H1 (cell line): ENCODE data around the gene ADCYAP1. TPM values are rescaled to one million over a fixed set of nuclear protein-coding genes. Genes with fewer than 3 reads are reported as not detected.

Experiments used
- CTCF ChIA-PET: fragments of 300-600 bp; sonication (Branson Sonifier 250); formaldehyde crosslinking; loops from one replicate; lab custom pipeline; 2021; ENCODE audit not compliant: partially characterized antibody; lab: Charles Lee
- POLR2A ChIA-PET: fragments of 300-600 bp; sonication (Branson Sonifier 250); formaldehyde crosslinking; loops from one replicate; lab custom pipeline; 2021; ENCODE audit warnings: inconsistent platforms; ENCODE audit not compliant: partially characterized antibody; lab: Charles Lee
- DNase-seq, 2 experiments: peaks; one replicate each; pipeline versions ENCODE4 v3.0.0 to v3.0.0-alpha.2; 2010 to 2022; ENCODE audit warnings: low spot score in 2 of 2, low read depth in 1 of 2, mixed read lengths in 1 of 2
- FAIRE-seq: peaks from 2 replicates; lab custom pipeline; 2011; peaks lifted over from hg19 to GRCh38; lab: Jason Lieb, UNC
- H2AFZ ChIP-seq: 2 replicates; pipeline ENCODE4 v1.8.1; 2012; ENCODE audit warnings: low read length, inconsistent platforms
- H2AK5ac ChIP-seq: 2 replicates; pipeline ENCODE4 v1.6.1; 2013; ENCODE audit warnings: low read depth, low read length
- H2BK120ac ChIP-seq: replicated peaks from 2 replicates; pipeline ENCODE3; 2013; ENCODE audit warnings: low read depth, low read length, inconsistent platforms
- H2BK12ac ChIP-seq: 2 replicates; pipeline ENCODE4 v1.6.1; 2013; ENCODE audit warnings: low read depth, low read length
- H2BK15ac ChIP-seq: 2 replicates; pipeline ENCODE4 v1.6.1; 2013; ENCODE audit warnings: low read length
- H2BK20ac ChIP-seq: 2 replicates; pipeline ENCODE4 v1.6.1; 2013; ENCODE audit warnings: low read length
- H2BK5ac ChIP-seq: 2 replicates; pipeline ENCODE4 v1.6.1; 2013; ENCODE audit warnings: low read depth, low read length
- H3K14ac ChIP-seq: 2 replicates; pipeline ENCODE4 v1.6.1; 2013; ENCODE audit warnings: inconsistent platforms; ENCODE audit not compliant: insufficient read length
- H3K18ac ChIP-seq: 2 replicates; pipeline ENCODE4 v1.6.1; 2013; ENCODE audit warnings: low read length; ENCODE audit errors: extremely low read depth
- H3K23ac ChIP-seq: 2 replicates; pipeline ENCODE4 v1.6.1; 2013; ENCODE audit warnings: inconsistent platforms; ENCODE audit not compliant: insufficient read length
- H3K23me2 ChIP-seq: 2 replicates; pipeline ENCODE4 v1.6.1; 2013; ENCODE audit warnings: low read depth, low read length
- H3K27ac ChIP-seq: 2 replicates; pipeline ENCODE4 v1.6.1; 2011; ENCODE audit warnings: low read depth, low read length, inconsistent platforms
- H3K27me3 ChIP-seq, 4 experiments: replicated peaks in 1 of 4; 1 replicate in 1 of 4; 2 replicates in 3 of 4; pipeline versions ENCODE4 v1.6.1 to v1.8.1; 2011 to 2013; ENCODE audit warnings: low read length in 3 of 4, mild to moderate bottlenecking in 3 of 4, inconsistent platforms in 2 of 4, mixed read lengths in 2 of 4, moderate library complexity in 1 of 4; ENCODE audit not compliant: control insufficient read depth in 3 of 4, insufficient read depth in 3 of 4; ENCODE audit errors: extremely low read depth in 1 of 4
- H3K36me3 ChIP-seq, 4 experiments: 2 replicates each; pipeline versions ENCODE4 v1.6.1 to v1.8.1; 2011 to 2013; ENCODE audit warnings: mild to moderate bottlenecking in 4 of 4, low read length in 3 of 4, moderate library complexity in 2 of 4, control low read depth in 1 of 4, inconsistent platforms in 1 of 4; ENCODE audit not compliant: insufficient read depth in 4 of 4, control insufficient read depth in 2 of 4
- H3K4ac ChIP-seq: replicated peaks from 2 replicates; pipeline ENCODE3; 2013; ENCODE audit warnings: low read length, low read depth, mixed read lengths, inconsistent platforms; ENCODE audit not compliant: insufficient read length
- H3K4me1 ChIP-seq, 4 experiments: replicated peaks in 1 of 4; 1 replicate in 1 of 4; 2 replicates in 3 of 4; pipeline versions ENCODE4 v1.6.1 to v1.8.1; 2011 to 2013; ENCODE audit warnings: low read length in 3 of 4, inconsistent platforms in 2 of 4, mixed read lengths in 1 of 4; ENCODE audit not compliant: insufficient read depth in 4 of 4, control insufficient read depth in 3 of 4
- H3K4me2 ChIP-seq, 2 experiments: 2 replicates each; pipeline versions ENCODE4 v1.6.1 to v1.8.1; 2011 to 2013; ENCODE audit warnings: low read depth in 2 of 2, low read length in 2 of 2, control low read depth in 1 of 2, inconsistent platforms in 1 of 2, mild to moderate bottlenecking in 1 of 2; ENCODE audit not compliant: insufficient read depth in 1 of 2
- H3K4me3 ChIP-seq, 4 experiments: fragments of 200-600, 300-600 bp in 1 of 4; sonication (generic), shearing (Covaris generic), sonication (Bioruptor Twin) in 1 of 4; 2 replicates each; pipeline versions ENCODE4 v1.5.1 to v1.8.1; 2011 to 2016; ENCODE audit warnings: low read length in 4 of 4, low read depth in 3 of 4, control low read depth in 2 of 4, inconsistent platforms in 2 of 4, mild to moderate bottlenecking in 2 of 4, mixed read lengths in 1 of 4, moderate library complexity in 1 of 4; ENCODE audit not compliant: insufficient read depth in 2 of 4; ENCODE audit errors: extremely low read depth in 1 of 4
- H3K56ac ChIP-seq: replicated peaks from 2 replicates; pipeline ENCODE3; 2013; ENCODE audit warnings: low read depth, mild to moderate bottlenecking, mixed read lengths, low read length, inconsistent platforms; ENCODE audit not compliant: insufficient read length
- H3K79me1 ChIP-seq: 2 replicates; pipeline ENCODE4 v1.6.1; 2013; ENCODE audit warnings: low read depth, low read length, control low read depth
- H3K79me2 ChIP-seq, 2 experiments: 2 replicates each; pipeline versions ENCODE4 v1.6.1 to v1.8.1; 2012 to 2013; ENCODE audit warnings: low read length in 2 of 2, mild to moderate bottlenecking in 2 of 2, inconsistent platforms in 1 of 2; ENCODE audit not compliant: insufficient read depth in 2 of 2, control insufficient read depth in 1 of 2
- H3K9ac ChIP-seq, 4 experiments: replicated peaks in 1 of 4; 1 replicate in 1 of 4; 2 replicates in 3 of 4; pipeline versions ENCODE4 v1.6.1 to v1.8.1; 2011 to 2013; ENCODE audit warnings: low read depth in 3 of 4, low read length in 3 of 4, control low read depth in 2 of 4, mild to moderate bottlenecking in 2 of 4, moderate library complexity in 2 of 4, inconsistent platforms in 1 of 4; ENCODE audit errors: extremely low read depth in 1 of 4
- H3K9me3 ChIP-seq, 2 experiments: 2 replicates each; pipeline versions ENCODE4 v1.6.1 to v1.8.1; 2012 to 2013; ENCODE audit warnings: mild to moderate bottlenecking in 2 of 2, moderate library complexity in 2 of 2, control low read depth in 1 of 2, inconsistent platforms in 1 of 2, low read depth in 1 of 2, low read length in 1 of 2, mixed read lengths in 1 of 2; ENCODE audit not compliant: insufficient read depth in 2 of 2
- H4K20me1 ChIP-seq, 2 experiments: replicated peaks in 1 of 2; 2 replicates each; pipeline versions ENCODE3 to v1.8.1; 2011 to 2013; ENCODE audit warnings: inconsistent platforms in 2 of 2, low read length in 2 of 2, mild to moderate bottlenecking in 1 of 2; ENCODE audit not compliant: insufficient read depth in 2 of 2, control insufficient read depth in 1 of 2
- H4K5ac ChIP-seq: 2 replicates; pipeline ENCODE4 v1.6.1; 2013; ENCODE audit warnings: low read length, low read depth, mixed read lengths, inconsistent platforms; ENCODE audit not compliant: insufficient read length
- H4K8ac ChIP-seq: 2 replicates; pipeline ENCODE4 v1.8.0; 2013; ENCODE audit warnings: mild to moderate bottlenecking, moderate library complexity, low read length, inconsistent platforms; ENCODE audit not compliant: insufficient read depth; ENCODE audit errors: extremely low read depth
- H4K91ac ChIP-seq: replicated peaks from 2 replicates; pipeline ENCODE3; 2013; ENCODE audit warnings: low read length, mixed read lengths, inconsistent platforms; ENCODE audit not compliant: insufficient read length
- CTCF ChIP-seq, 3 experiments: IDR thresholded peaks; 1 replicate in 2 of 3; 2 replicates in 1 of 3; pipeline versions ENCODE4 v1.5.1 to v1.6.1; 2011; ENCODE audit warnings: low read length in 3 of 3, mild to moderate bottlenecking in 3 of 3, inconsistent platforms in 2 of 3, low read depth in 1 of 3, moderate library complexity in 1 of 3; ENCODE audit not compliant: insufficient read depth in 1 of 3; ENCODE audit errors: control extremely low read depth in 1 of 3
- RAD21 ChIP-seq, 2 experiments: IDR thresholded peaks in 1 of 2; conservative IDR thresholded peaks in 1 of 2; 2 replicates each; pipeline ENCODE4 v1.6.1; 2011; ENCODE audit warnings: low read depth in 2 of 2, low read length in 2 of 2, improper control_type of control experiment in 1 of 2, inconsistent platforms in 1 of 2, mild to moderate bottlenecking in 1 of 2, moderate library complexity in 1 of 2
- SIRT6 ChIP-seq: IDR thresholded peaks from one replicate; pipeline ENCODE4 v1.7.1; 2012; ENCODE audit warnings: low read length, inconsistent platforms
- WGBS, 2 experiments: shearing (Covaris generic) in 1 of 2; methylation state at CpG; one replicate each; pipeline versions ENCODE4 v1.1.6 to v1.1.7; 2013 to 2015; ENCODE audit warnings: low lambda C conversion rate in 2 of 2, mixed read lengths in 2 of 2, inconsistent platforms in 1 of 2, low coverage in 1 of 2, missing lambda C conversion rate in 1 of 2; ENCODE audit not compliant: insufficient replicate concordance in 2 of 2, insufficient coverage in 1 of 2, insufficient read length in 1 of 2; ENCODE audit errors: extremely low coverage in 1 of 2, missing lambda C conversion rate in 1 of 2; 5-methylcytosine and 5-hydroxymethylcytosine counted together
- polyA plus RNA-seq, 7 experiments: library from polyadenylated mRNA; depleted of rRNA in 3 of 7; stranded (reverse) in 5 of 7; unstranded in 2 of 7; fragments of >200 nt in 5 of 7; fragments of 200-250 nt in 2 of 7; gene quantifications; 1 replicate in 5 of 7; 2 replicates in 1 of 7; 4 replicates in 1 of 7; pipeline versions ENCODE4 v1.2.1 to v1.2.3, GENCODE V29; 2011 to 2013; ENCODE audit warnings: missing spikeins in 2 of 7, mixed read lengths in 2 of 7
- total RNA-seq: library from RNA; stranded (reverse); fragmentation: NEBNext Ultra II Directional; extraction: Animal tissue kit (Norgen Biotek cat#: 25700); gene quantifications from 2 replicates; pipeline ENCODE4 v1.2.1, GENCODE V29; 2021

The ADCYAP1 gene
- total and polyA plus RNA-seq, 2 of the 8 experiments (the other 6 are each of a cell fraction or from before 2014, with no cell fraction given) = 0.02 TPM; not detected in 1

DNA sequence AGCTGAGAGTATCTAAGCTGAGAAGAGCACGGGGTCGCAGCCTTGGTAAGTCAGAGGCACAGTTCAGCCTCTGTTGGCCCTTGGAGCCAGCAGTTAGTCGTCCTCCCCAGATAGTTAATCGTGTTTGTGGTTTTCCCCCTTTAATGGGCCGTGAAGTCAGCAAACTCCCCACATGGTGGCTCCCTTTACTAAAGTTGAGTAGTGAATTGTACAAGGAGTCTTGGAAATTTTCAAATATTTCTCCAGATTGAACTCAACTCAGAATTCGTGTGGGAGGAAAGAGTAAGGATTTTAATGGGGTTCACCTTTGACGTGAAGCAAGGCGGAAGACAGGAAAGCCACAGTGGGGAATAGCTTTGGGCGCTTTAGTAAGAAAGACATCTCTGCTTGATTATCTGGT, 2.4 kb upstream of the ADCYAP1 start:
- no peak overlapping the region for H2BK5ac ChIP-seq
- ChIA-PET POLR2A (no interaction called here), CTCF (interaction anchor here (0.6 to 1.8 kb wide), 12 partner anchors 16 to 951 kb away, joined by 3 to 9 read pairs (median 4); no protein-coding TSS in a partner anchor)
- H3K18ac ChIP-seq = no peak overlapping the region
- H3K27ac ChIP-seq = no peak overlapping the region
- no peak overlapping the region for H2BK12ac ChIP-seq
- no peak overlapping the region for H4K8ac ChIP-seq
- no peak overlapping the region for H3K56ac ChIP-seq
- FAIRE-seq = no peak
- H2AK5ac ChIP-seq = no peak overlapping the region
- H4K20me1 ChIP-seq = peaks cover 4 to 5% of the 10 kb centered on the region in 2 experiments
- no peak overlapping the region for H4K5ac ChIP-seq
- no peak overlapping the region for H3K9ac ChIP-seq
- no peaks in the 10 kb centered on the region for H3K79me2 ChIP-seq
- H3K36me3 ChIP-seq = peaks cover 0 to 3% (median 0%) of the 10 kb centered on the region in 4 experiments; a peak in 1 of 8 replicates
- no peak overlapping the region for H3K14ac ChIP-seq
- H4K91ac ChIP-seq = no peak overlapping the region
- no peaks in the 10 kb centered on the region for H3K9me3 ChIP-seq
- H2BK15ac ChIP-seq = no peak overlapping the region
- H3K4me2 ChIP-seq = no peak overlapping the region
- 53% methylated on average over 9 of the region's 9 CpGs; no CpG with 5 or more reads in 1 of the 2 experiments for WGBS, 2 experiments
- H3K27me3 ChIP-seq = peaks cover 44 to 65% (median 54%) of the 10 kb centered on the region in 4 experiments
- no peak overlapping the region for H2BK120ac ChIP-seq
- peaks cover 17% of the 10 kb centered on the region; the same call in 1 of the 2 replicates for H3K23me2 ChIP-seq
- DNase-seq = no peak
- no peak overlapping the region for H2AFZ ChIP-seq
- no peaks in the 10 kb centered on the region for H3K79me1 ChIP-seq
- no peak overlapping the region for H2BK20ac ChIP-seq
- no peak overlapping the region for H3K4ac ChIP-seq
- no peak for TF ChIP-seq SIRT6
- peak in 2 of 3 experiments; percentile 32 to 47; a peak in 2 of 4 replicates for TF ChIP-seq CTCF (IDR thresholded peaks at IDR 0.05; ENCODE audit: control extremely low read depth in 1 of 3, insufficient read depth in 1 of 3, low read depth in 1 of 3, low read length in 3 of 3)
- TF ChIP-seq RAD21 (IDR thresholded peaks at IDR 0.05 in 1 of 2, conservative IDR thresholded peaks at IDR 0.05 in 1 of 2; ENCODE audit: low read depth in 2 of 2, low read length in 2 of 2) = peak; percentile 66 to 72
- no peak overlapping the region for H3K23ac ChIP-seq
- H3K4me1 ChIP-seq = peaks cover 0 to 17% (median 9%) of the 10 kb centered on the region in 4 experiments; a peak in 5 of 7 replicates
- no peak overlapping the region for H3K4me3 ChIP-seq
